ENCODE results near the gene NCBP2. TPM values are rescaled to one million over a fixed set of nuclear protein-coding genes. Genes with fewer than 3 reads are reported as not detected.

NCBP2 gene
- total RNA-seq (2021), result 118 and 120 TPM in 2 replicates
- long read RNA-seq, full-length matches to known transcripts, result 893 of 926 reads
- long read RNA-seq, partial matches to known transcripts, result 10 of 926 reads
- long read RNA-seq, other reads (novel, unspliced or antisense), result 23 of 926 reads

GRCh38 chr3:196942226-196942914 is at the start of gene NCBP2:
Gene NCBP2, minus strand, starts transcription at chr3:196942528. Its CDS starts 25 bp downstream, at chr3:196942503.
- Histone ChIP-seq H3K27ac (ENCODE audit: insufficient read length, low read depth, low read length) (peak within 1 kb of the TSS; percentile 37), H2BK120ac (ENCODE audit: low read depth, low read length, poor library complexity, severe bottlenecking) (no peak within 1 kb of the TSS), H4K91ac (ENCODE audit: insufficient read length, low read depth, low read length) (no peak within 1 kb of the TSS), H4K20me1 (ENCODE audit: control insufficient read depth, insufficient read depth, insufficient read length) (no peaks in the 10 kb centered on the region), H3K4ac (ENCODE audit: low read depth, low read length) (no peak within 1 kb of the TSS), H3K4me2 (ENCODE audit: insufficient read depth, insufficient read length, low read length) (peak within 1 kb of the TSS; percentile 100), H4K5ac (ENCODE audit: insufficient read length, low read depth, low read length) (no peak within 1 kb of the TSS), H4K8ac (replicated peaks; ENCODE audit: insufficient read length, low read depth, low read length) (no peak within 1 kb of the TSS), H2BK5ac (ENCODE audit: insufficient read length, low read length) (no peak within 1 kb of the TSS), H3K9me3 (ENCODE audit: control insufficient read depth, low read depth, low read length) (no peaks in the 10 kb centered on the region), H3K23me2 (ENCODE audit: insufficient read length, low read depth, low read length, poor library complexity, severe bottlenecking) (peaks cover 8% of the 10 kb centered on the region), H2AK5ac (ENCODE audit: insufficient read length, low read length) (no peak within 1 kb of the TSS), H3K14ac (ENCODE audit: insufficient read depth, low read length) (peak within 1 kb of the TSS; percentile 91), H2BK20ac (ENCODE audit: low read depth, low read length, poor library complexity, severe bottlenecking) (no peak within 1 kb of the TSS), H3K79me1 (ENCODE audit: insufficient read depth, low read depth, low read length, poor library complexity, severe bottlenecking) (peaks cover 5% of the 10 kb centered on the region), H3K18ac (ENCODE audit: insufficient read length, low read depth, low read length) (peak within 1 kb of the TSS; percentile 87), H3K27me3 (ENCODE audit: insufficient read depth, low read length) (no peaks in the 10 kb centered on the region), H3K9ac (ENCODE audit: extremely low read depth, insufficient read length, low read length) (peak within 1 kb of the TSS; percentile 87), H3K23ac (ENCODE audit: insufficient read length, low read depth, low read length) (peak within 1 kb of the TSS; percentile 93), H2AFZ (ENCODE audit: low read length) (no peak within 1 kb of the TSS), H3T11ph (ENCODE audit: low read length) (no peak within 1 kb of the TSS), H3K79me2 (ENCODE audit: insufficient read depth, low read length) (peaks cover 18% of the 10 kb centered on the region; the same call in 1 of the 2 replicates), H2BK12ac (ENCODE audit: insufficient read length, low read depth, low read length) (no peak within 1 kb of the TSS), H3K4me1 (ENCODE audit: insufficient read depth, low read length) (peaks cover 3% of the 10 kb centered on the region; the same call in 1 of the 2 replicates), H3K56ac (ENCODE audit: insufficient read length, low read depth, low read length) (no peak within 1 kb of the TSS), H2BK15ac (ENCODE audit: low read depth, low read length) (no peak within 1 kb of the TSS)
- peak; percentile 98 for DNase-seq
- H3K36me3 Mint-ChIP-seq (ENCODE audit: insufficient read depth in 1 of 3, low read depth in 3 of 3), result peaks cover 22 to 40% (median 26%) of the 10 kb centered on the region in 3 experiments; a peak in 6 of 7 replicates
- H3K9me3 Mint-ChIP-seq, result no peaks in the 10 kb centered on the region; a peak in 1 of 5 replicates
- peak within 1 kb of the TSS; percentile 97 to 99 (median 99) for H3K27ac Mint-ChIP-seq
- TF ChIP-seq CTCF (conservative IDR thresholded peaks at IDR 0.05), result peak; percentile 70
- peak within 1 kb of the TSS; percentile 97 for H3K4me3 Mint-ChIP-seq
- peaks cover 21 to 34% of the 10 kb centered on the region in 2 experiments for H3K4me1 Mint-ChIP-seq
- H3K27me3 Mint-ChIP-seq (ENCODE audit: low read depth), result peaks cover 2% of the 10 kb centered on the region; the same call in 1 of the 2 replicates
- no CpG with 5 or more reads among the region's 77 CpGs for WGBS (ENCODE audit: extremely low coverage, insufficient read length, low lambda C conversion rate)
